Measurements from ENCODE around the gene FAM83B.

GRCh38 chr6:54817834-54818233, 28.7 kb upstream of the FAM83B start:
- TF ChIP-seq POLR2A (IDR thresholded peaks at IDR 0.05; ENCODE audit: extremely low read depth, insufficient read length): no peak
- no peak for TF ChIP-seq CTCF (IDR thresholded peaks at IDR 0.05; ENCODE audit: low read depth, low read length)
- TF ChIP-seq MAX (IDR thresholded peaks at IDR 0.05; ENCODE audit: low read depth, low read length): no peak

All from NB4 (cell line).